ENCODE results near the gene TNIP1.

Gene TNIP1

GRCh38 chr5:150999704-151000442, 81.0 kb downstream of the TNIP1 start:
- DNase-seq (ENCODE audit: low spot score) = no peak

GRCh38 chr5:150993826-150994412, 86.9 kb downstream of the TNIP1 start:
- no peak for DNase-seq (ENCODE audit: low spot score)

- DNase-seq (ENCODE audit: low spot score) = no peak
These were observed 87.4 kb downstream of the TNIP1 start for GRCh38 chr5:150993422-150993821.

GRCh38 chr5:150992705-150993104, 88.1 kb downstream of the TNIP1 start:
- no peak for DNase-seq (ENCODE audit: low spot score)

- no peak for DNase-seq (ENCODE audit: low spot score)
These were observed 91.1 kb downstream of the TNIP1 start for GRCh38 chr5:150989695-150990094.

- DNase-seq (ENCODE audit: low spot score) = no peak
These were observed 93.1 kb downstream of the TNIP1 start for GRCh38 chr5:150987746-150988145.

Data from putamen (tissue), 1 donor.